HG03520 (cell line): ENCODE measurements around the gene MATN1.

Source experiments
- ATAC-seq: cut with Tn5 transposase; IDR thresholded peaks from one replicate; pipeline ENCODE4 v1.9.1; 2021; ENCODE audit warnings: mild to moderate bottlenecking, moderate library complexity; ENCODE audit not compliant: unreplicated experiment

The MATN1 gene

DNA sequence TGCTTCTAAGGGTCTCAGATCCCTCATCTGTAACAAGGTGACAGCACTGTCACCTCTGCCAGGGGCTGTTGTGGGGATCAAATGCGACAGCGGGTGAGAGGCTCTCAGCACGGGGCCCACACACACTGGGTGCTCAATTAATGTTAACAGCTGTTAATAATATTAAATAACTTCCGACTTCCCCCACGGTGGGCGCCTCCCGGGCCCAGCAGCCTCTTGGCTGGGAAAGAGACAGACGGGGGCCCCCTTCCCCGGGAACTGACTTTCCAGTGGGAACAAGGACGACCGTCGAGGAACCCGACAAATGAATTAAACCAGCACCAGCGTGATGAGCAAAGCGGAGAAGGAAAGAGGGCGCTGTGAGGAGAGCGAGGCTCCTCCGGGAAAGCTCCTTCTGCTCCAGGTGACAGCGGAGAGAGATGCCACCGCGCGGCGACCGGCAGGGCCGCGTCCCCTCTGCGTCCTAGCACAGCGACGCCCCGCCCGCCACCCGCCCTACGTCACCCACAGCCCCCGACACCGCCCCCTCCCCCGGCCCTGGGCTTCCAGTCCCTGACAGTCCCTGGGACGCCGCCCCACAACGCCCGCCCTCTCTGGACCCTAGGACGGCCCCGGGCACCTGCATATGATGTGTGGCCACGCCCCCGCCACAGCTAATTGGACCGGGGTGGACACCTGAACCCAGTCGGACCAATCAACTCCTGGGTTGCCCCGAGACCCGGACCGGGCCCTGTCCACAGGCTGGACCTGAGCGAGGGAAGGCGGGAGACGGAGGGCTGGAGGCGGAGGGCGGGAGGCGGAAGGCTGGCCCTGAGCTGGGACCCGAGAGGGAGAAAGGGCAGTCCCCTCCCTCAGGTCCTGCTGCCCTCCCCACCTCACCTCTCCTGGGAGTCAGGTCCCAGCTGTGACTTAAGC lies 38.2 kb downstream of the MATN1 start:
- ATAC-seq = no peak

GRCh38 chr1:30684259-30684658 lies 39.1 kb downstream of the MATN1 start:
- ATAC-seq = no peak

DNA sequence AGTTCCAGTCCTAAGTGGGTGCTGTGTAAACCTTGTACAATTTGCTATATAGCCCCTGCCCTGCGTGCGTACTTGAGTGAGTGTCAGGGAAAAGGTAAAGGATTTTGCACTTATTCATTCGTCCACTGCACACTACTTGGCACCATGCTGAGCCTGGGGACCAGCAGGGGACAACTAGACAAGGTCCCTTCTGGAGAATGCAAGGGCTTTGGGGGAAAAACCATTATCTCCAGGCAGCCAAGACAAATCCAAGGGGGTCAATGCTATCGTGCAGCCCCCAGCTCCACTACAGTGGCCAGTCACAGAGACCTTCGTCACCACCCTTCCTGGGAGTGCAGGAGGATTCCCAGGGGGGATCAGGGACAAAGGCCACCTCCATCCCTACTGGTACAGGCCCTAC lies 39.7 kb downstream of the MATN1 start:
- no peak for ATAC-seq

DNA sequence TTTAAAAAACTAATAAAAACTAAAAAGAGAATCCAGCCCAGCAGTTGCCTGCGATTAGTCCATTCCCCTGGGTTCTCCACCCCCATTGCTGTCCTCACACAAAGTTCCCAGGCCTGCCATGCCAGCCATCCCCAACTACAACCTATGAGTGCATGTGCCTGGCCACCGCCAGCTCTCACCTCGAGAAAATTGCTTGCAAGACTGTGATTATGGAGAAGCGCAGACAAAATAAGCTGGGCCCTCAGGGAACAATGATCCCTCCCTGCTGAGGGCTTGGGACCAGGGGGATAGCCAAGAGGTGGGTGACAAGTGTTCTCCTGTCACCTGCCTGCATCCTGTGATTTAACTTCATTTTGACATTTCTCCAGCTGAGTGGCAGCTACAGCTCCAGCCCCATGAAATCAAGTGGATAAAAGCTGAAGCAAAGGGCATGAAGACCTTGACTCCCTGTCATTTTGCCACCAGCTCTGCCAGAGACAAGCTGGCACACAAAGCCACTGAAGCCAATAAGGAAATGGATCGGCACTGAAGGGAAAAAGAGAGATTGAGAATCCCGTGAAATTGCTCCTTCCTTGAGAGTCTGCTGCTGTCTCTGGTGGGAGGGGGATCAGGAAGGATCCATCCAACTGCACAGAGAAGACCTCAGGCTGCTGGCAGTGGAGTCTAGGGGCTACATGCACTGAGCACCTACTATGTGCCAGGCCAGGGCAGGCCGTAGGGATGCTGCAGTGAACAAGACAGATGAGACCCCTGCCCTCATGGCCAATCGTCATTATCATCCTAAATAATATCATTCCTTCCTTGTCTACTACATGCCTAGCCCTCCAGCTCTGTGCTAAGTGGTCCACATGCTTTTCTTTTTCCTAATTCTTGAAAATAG lies 40.7 kb downstream of the MATN1 start:
- ATAC-seq = no peak

- no peak for ATAC-seq
These were observed 41.6 kb downstream of the MATN1 start for GRCh38 chr1:30681782-30682181.

- no peak for ATAC-seq
These were observed 42.5 kb downstream of the MATN1 start for GRCh38 chr1:30680879-30681278.

- ATAC-seq = no peak
These were observed 43.0 kb downstream of the MATN1 start for GRCh38 chr1:30680429-30680828.

GRCh38 chr1:30679976-30680305 lies 43.4 kb downstream of the MATN1 start:
- ATAC-seq = no peak

- no peak for ATAC-seq
These were observed 44.0 kb downstream of the MATN1 start for GRCh38 chr1:30679201-30679975.

DNA sequence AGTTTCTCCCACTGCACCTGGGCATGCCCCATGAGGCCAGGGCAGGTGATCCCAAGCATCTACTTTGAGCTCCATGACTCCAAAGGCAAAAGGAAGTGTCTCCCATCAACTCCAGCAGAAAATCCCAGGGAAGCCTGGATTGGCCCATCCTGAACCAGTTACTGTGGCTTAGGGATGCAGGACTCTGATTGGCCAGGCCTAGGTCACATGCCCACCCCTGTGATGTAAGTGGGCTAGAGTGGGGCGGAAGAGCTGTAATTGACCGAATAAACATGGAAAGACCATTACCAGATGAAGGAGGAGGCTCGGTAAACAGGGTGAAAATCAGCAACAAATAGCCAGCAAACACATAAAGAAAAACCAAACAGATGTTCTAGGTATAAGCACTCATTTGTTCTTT lies 45.2 kb downstream of the MATN1 start:
- no peak for ATAC-seq

GRCh38 chr1:30677471-30677870 lies 45.9 kb downstream of the MATN1 start:
- ATAC-seq = no peak

DNA sequence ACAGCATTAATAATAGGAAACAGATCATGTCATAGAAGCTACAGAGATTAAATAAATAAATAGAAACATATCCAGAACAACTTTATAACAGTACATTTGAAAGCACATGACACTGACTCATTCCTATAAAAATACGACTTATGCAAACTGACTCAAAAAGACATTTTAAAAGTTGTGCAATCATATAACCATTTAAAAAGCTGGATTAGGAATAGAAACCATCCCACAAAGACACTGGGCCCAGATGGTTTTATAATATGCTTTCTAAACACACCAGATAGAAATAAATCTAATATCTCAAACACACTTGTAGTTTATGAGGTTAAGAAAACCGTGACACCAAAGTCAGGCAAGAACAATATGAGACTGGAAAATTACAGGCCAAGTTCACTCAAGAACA lies 47.6 kb downstream of the MATN1 start:
- ATAC-seq = no peak

- no peak for ATAC-seq
These were observed 48.1 kb downstream of the MATN1 start for GRCh38 chr1:30675289-30675688.

- ATAC-seq = no peak
These were observed 50.0 kb downstream of the MATN1 start for GRCh38 chr1:30673395-30673794.

DNA sequence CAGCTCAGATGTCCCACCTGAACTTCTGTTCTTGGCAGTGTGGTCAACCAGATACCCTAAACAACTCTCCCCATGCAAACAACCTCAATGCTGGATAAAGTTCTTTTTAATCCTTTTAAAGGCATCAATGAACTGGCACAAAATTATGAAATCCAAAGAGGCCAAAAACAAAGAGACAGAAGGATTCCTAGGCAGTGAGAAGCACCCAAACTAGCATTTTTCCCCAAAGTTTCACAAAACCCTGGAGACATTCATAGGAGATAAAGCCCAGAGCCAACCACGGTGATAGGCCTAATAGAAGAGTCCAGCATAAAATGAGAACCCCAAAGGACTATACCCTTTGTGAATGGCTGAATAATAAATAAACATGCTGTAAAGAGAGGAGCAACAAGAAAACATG lies 50.7 kb downstream of the MATN1 start:
- ATAC-seq = no peak

DNA sequence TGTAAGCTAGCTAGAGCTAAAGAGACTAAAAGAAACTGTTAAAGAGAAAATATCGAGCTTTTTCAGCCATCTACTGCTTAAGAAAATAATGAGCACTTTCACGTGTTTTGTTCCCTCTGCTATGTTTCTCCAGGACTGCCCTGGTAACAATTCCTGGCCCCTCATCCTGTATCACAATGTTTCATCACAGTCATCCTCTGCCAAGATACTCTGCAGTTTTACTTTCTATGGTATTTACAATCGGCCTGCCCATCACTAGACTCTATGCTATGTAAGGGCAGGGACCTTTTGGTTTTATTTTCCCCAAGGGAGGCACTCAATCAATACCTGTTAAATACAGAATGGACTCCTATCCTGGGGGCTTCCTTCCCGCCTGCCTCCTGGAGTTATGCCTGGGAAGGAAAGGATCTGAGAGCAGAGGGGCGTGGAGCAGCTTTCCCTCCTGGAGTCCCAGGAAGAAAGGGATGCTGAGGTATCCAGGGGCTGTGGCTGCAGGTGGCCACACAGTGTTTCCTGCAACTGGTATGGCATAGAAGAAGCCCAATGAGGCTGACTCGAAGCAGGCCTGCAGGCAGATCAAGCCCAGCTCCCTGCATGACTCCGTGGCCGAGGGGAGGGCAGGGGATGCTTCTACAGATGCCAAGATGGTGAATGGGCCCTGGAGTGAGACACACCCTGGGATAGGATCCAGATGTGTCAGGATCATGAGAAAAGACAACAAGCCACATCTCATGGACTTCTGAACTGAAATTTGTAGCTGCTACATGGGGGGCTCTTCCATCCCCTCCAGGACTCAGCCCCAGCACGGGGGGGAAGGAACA lies 52.9 kb downstream of the MATN1 start:
- no peak for ATAC-seq

- ATAC-seq = no peak
These were observed 54.6 kb downstream of the MATN1 start for GRCh38 chr1:30668546-30669327.

DNA sequence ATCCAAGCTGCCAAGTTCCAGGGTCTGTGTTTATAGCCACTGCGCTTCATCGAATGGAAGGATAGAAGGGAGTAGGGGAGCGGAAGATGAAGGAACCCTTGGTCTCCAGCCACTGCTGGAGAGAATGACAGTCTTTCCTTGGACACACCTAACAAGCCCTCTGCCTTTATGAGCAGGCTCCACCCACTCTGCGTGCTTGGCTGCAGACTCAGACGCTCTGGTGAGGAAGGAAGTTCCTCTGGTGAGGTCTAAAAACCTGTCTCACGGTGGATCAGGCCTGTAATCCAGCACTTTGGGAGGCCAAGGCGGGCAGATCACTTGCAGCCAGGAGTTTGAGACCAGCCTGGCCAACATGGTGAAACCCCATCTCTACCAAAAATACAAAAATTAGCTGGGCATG lies 55.4 kb downstream of the MATN1 start:
- ATAC-seq = no peak

DNA sequence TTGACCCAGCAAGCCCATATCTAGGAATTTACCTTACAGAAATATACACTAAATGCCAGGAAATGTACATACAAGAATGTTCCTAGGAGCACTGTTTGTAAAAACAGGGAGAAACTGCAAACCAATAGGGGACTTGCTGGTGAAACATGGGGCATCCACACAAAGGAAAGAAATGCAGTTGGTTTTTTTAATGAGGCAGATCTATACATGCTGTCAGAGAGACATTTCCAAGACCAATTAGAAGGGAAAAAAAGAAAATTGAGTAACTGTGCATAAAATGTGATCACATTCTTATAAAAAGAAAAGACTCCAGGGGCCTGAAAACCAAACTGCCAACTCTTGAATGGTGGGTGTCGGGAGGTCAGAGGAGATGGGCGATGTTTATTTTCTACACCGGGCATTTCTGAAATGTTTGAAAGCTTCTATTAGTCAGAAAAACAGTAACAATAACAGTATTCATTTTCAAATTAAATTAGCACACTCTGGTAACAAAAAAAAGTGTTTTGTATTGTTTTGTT lies 56.6 kb downstream of the MATN1 start:
- ATAC-seq = no peak
